IMR-90 (cell line): ENCODE data around the gene TEX50. TPM values are rescaled to one million over a fixed set of nuclear protein-coding genes. Genes with fewer than 3 reads are reported as not detected.

Experiments used
- ATAC-seq: fragments of 200-7000 bp; cut with Tn5 transposase; 2 replicates; pipeline ENCODE4 v1.9.1; 2020; ENCODE audit warnings: low read depth, mild to moderate bottlenecking, moderate library complexity
- BruUV-seq: library from RNA; stranded (reverse); fragments of 400-500 nt; replicated peaks from 2 replicates; lab custom pipeline; 2021; lab: Mats Ljungman, UMichigan
- CTCF ChIA-PET: fragments of 300-600 bp; formaldehyde crosslinking; extraction: SDS; loops from one replicate; lab custom pipeline; 2021; ENCODE audit warnings: antibody characterized with exemption; lab: Yijun Ruan, JAX
- POLR2A ChIA-PET: fragments of 300-600 bp; sonication (Branson Sonifier 250); formaldehyde crosslinking; loops from one replicate; lab custom pipeline; 2022; ENCODE audit warnings: antibody characterized with exemption; ENCODE audit not compliant: unreplicated experiment; lab: Charles Lee
- DNase-seq: peaks from one replicate; pipeline ENCODE4 v3.0.0; 2013
- H2AFZ ChIP-seq: replicated peaks from 2 replicates; pipeline ENCODE3; 2013; ENCODE audit warnings: low read length, mild to moderate bottlenecking; ENCODE audit not compliant: poor library complexity
- H2AK5ac ChIP-seq: 2 replicates; pipeline ENCODE4 v1.6.1; 2013; ENCODE audit warnings: low read depth, low read length, inconsistent platforms
- H2AK9ac ChIP-seq: replicated peaks from 2 replicates; pipeline ENCODE3; 2013; ENCODE audit warnings: mild to moderate bottlenecking, low read depth, low read length, moderate library complexity; ENCODE audit not compliant: poor library complexity
- H2BK120ac ChIP-seq: 2 replicates; pipeline ENCODE4 v1.6.1; 2013; ENCODE audit warnings: low read depth, low read length, inconsistent platforms
- H2BK15ac ChIP-seq: 3 replicates; pipeline ENCODE4 v1.6.1; 2013; ENCODE audit warnings: low read depth, low read length, inconsistent platforms
- H2BK20ac ChIP-seq: 2 replicates; pipeline ENCODE4 v1.6.1; 2013; ENCODE audit warnings: low read depth, mild to moderate bottlenecking, inconsistent platforms, low read length, moderate library complexity
- H2BK5ac ChIP-seq: 2 replicates; pipeline ENCODE4 v1.6.1; 2013; ENCODE audit warnings: mild to moderate bottlenecking, low read depth, low read length, inconsistent platforms; ENCODE audit not compliant: poor library complexity, severe bottlenecking
- H3K14ac ChIP-seq: replicated peaks from 2 replicates; pipeline ENCODE4 v1.6.1; 2013; ENCODE audit warnings: low read depth, low read length, inconsistent platforms
- H3K18ac ChIP-seq: 2 replicates; pipeline ENCODE4 v1.6.1; 2013; ENCODE audit warnings: low read depth, low read length, control low read depth
- H3K23ac ChIP-seq: 2 replicates; pipeline ENCODE4 v1.6.1; 2013; ENCODE audit warnings: low read depth, low read length, inconsistent platforms
- H3K27ac ChIP-seq: 2 replicates; pipeline ENCODE4 v1.5.1; 2013; ENCODE audit warnings: mild to moderate bottlenecking, control low read depth, low read length; ENCODE audit not compliant: insufficient read depth
- H3K27me3 ChIP-seq: 2 replicates; pipeline ENCODE4 v1.6.1; 2013; ENCODE audit warnings: low read length; ENCODE audit not compliant: control insufficient read depth, insufficient read depth
- H3K36me3 ChIP-seq: 2 replicates; pipeline ENCODE4 v1.6.1; 2013; ENCODE audit warnings: low read length, mixed read lengths; ENCODE audit not compliant: control insufficient read depth, insufficient read depth
- H3K4ac ChIP-seq: 2 replicates; pipeline ENCODE4 v1.6.1; 2013; ENCODE audit warnings: low read depth, low read length, inconsistent platforms
- H3K4me1 ChIP-seq: 2 replicates; pipeline ENCODE4 v1.6.1; 2013; ENCODE audit warnings: low read length, mixed read lengths; ENCODE audit not compliant: control insufficient read depth, insufficient read depth
- H3K4me2 ChIP-seq: 2 replicates; pipeline ENCODE4 v1.6.1; 2013; ENCODE audit warnings: low read depth, mild to moderate bottlenecking, control low read depth, low read length, moderate library complexity
- H3K4me3 ChIP-seq: 2 replicates; pipeline ENCODE4 v1.5.1; 2013; ENCODE audit warnings: low read depth, mild to moderate bottlenecking, control low read depth, low read length, moderate library complexity; ENCODE audit not compliant: insufficient read depth
- H3K56ac ChIP-seq: 2 replicates; pipeline ENCODE4 v1.6.1; 2013; ENCODE audit warnings: low read length, inconsistent platforms; ENCODE audit not compliant: insufficient read depth; ENCODE audit errors: extremely low read depth
- H3K79me1 ChIP-seq, 2 experiments: 2 replicates each; pipeline ENCODE4 v1.6.1; 2013; ENCODE audit warnings: low read length in 2 of 2, inconsistent platforms in 1 of 2, low read depth in 1 of 2
- H3K9ac ChIP-seq: 2 replicates; pipeline ENCODE4 v1.6.1; 2013; ENCODE audit warnings: low read depth, low read length, control low read depth
- H3K9me1 ChIP-seq: 2 replicates; pipeline ENCODE4 v1.6.1; 2013; ENCODE audit warnings: low read length, inconsistent platforms; ENCODE audit not compliant: insufficient read depth
- H3K9me3 ChIP-seq: 2 replicates; pipeline ENCODE4 v1.6.1; 2013; ENCODE audit warnings: low read length; ENCODE audit not compliant: control insufficient read depth, insufficient read depth
- H4K20me1 ChIP-seq: 2 replicates; pipeline ENCODE4 v1.6.1; 2013; ENCODE audit warnings: low read length, inconsistent platforms; ENCODE audit not compliant: insufficient read depth
- H4K5ac ChIP-seq: 2 replicates; pipeline ENCODE4 v1.6.1; 2013; ENCODE audit warnings: mild to moderate bottlenecking, low read depth, low read length, control low read depth
- H4K8ac ChIP-seq, 2 experiments: 2 replicates each; pipeline ENCODE4 v1.6.1; 2013; ENCODE audit warnings: low read depth in 2 of 2, low read length in 2 of 2, control low read depth in 1 of 2, inconsistent platforms in 1 of 2
- H4K91ac ChIP-seq: 2 replicates; pipeline ENCODE4 v1.6.1; 2013; ENCODE audit warnings: low read depth, low read length, inconsistent platforms; ENCODE audit not compliant: insufficient read depth
- BHLHE40 ChIP-seq: fragments of 150-350 bp; IDR thresholded peaks from 2 replicates; pipeline ENCODE4 v1.6.1; 2016; ENCODE audit warnings: mild to moderate bottlenecking, low read depth, low read length
- CEBPB ChIP-seq: IDR thresholded peaks from 2 replicates; pipeline ENCODE4 v1.6.1; 2012; ENCODE audit warnings: low read depth, low read length, improper control_type of control experiment
- CHD1 ChIP-seq: IDR thresholded peaks from 2 replicates; pipeline ENCODE4 v1.6.1; 2012; ENCODE audit warnings: low read depth, low read length, improper control_type of control experiment
- FOS ChIP-seq: fragments of 150-350 bp; IDR thresholded peaks from 2 replicates; pipeline ENCODE4 v1.6.1; 2016; ENCODE audit warnings: low read depth, low read length
- MAFK ChIP-seq: IDR thresholded peaks from 2 replicates; pipeline ENCODE4 v1.6.1; 2012; ENCODE audit warnings: low read depth, low read length, improper control_type of control experiment
- MAZ ChIP-seq: IDR thresholded peaks from 2 replicates; pipeline ENCODE4 v1.6.1; 2012; ENCODE audit warnings: low read depth, mild to moderate bottlenecking, low read length, improper control_type of control experiment, moderate library complexity, borderline replicate concordance
- MXI1 ChIP-seq: IDR thresholded peaks from 2 replicates; pipeline ENCODE4 v1.6.1; 2012; ENCODE audit warnings: low read depth, mild to moderate bottlenecking, low read length, moderate library complexity, borderline replicate concordance
- NFE2L2 ChIP-seq: fragments of 150-350 bp; IDR thresholded peaks from 2 replicates; pipeline ENCODE4 v1.6.1; 2016; ENCODE audit warnings: low read depth, mild to moderate bottlenecking, low read length
- POLR2A ChIP-seq: IDR thresholded peaks from 2 replicates; pipeline ENCODE4 v1.6.1; 2012; ENCODE audit warnings: mild to moderate bottlenecking, low read depth, low read length
- RAD21 ChIP-seq: IDR thresholded peaks from 2 replicates; pipeline ENCODE4 v1.6.1; 2012; ENCODE audit warnings: low read length, improper control_type of control experiment
- RCOR1 ChIP-seq: IDR thresholded peaks from 2 replicates; pipeline ENCODE4 v1.6.1; 2012; ENCODE audit warnings: mild to moderate bottlenecking, low read length, improper control_type of control experiment; ENCODE audit not compliant: insufficient replicate concordance
- RFX5 ChIP-seq: IDR thresholded peaks from 2 replicates; pipeline ENCODE4 v1.8.0; 2012; ENCODE audit warnings: low read depth, mild to moderate bottlenecking, low read length, moderate library complexity
- SMC3 ChIP-seq: fragments of 150-350 bp; IDR thresholded peaks from 2 replicates; pipeline ENCODE4 v1.6.1; 2016; ENCODE audit warnings: low read depth, mild to moderate bottlenecking, antibody characterized with exemption, low read length, moderate library complexity
- WGBS, 2 experiments: methylation state at CpG; one replicate each; pipeline versions ENCODE4 v1.1.5 to v1.1.7; 2013; ENCODE audit warnings: missing lambda C conversion rate in 2 of 2; ENCODE audit not compliant: insufficient read length in 1 of 2; ENCODE audit errors: extremely low coverage in 2 of 2; 5-methylcytosine and 5-hydroxymethylcytosine counted together
- dilution Hi-C: fragments of 300-500 bp; cut with HindIII; formaldehyde crosslinking; loops from one replicate; pipeline ENCODE4 v1.14.3; 2018; ENCODE audit warnings: low sequenced_read_pairs; ENCODE audit not compliant: unreplicated experiment
- in situ Hi-C: fragments of 300-500 bp; cut with MboI; formaldehyde crosslinking; loops from 3 replicates; pipeline ENCODE4 v1.14.3; 2019; ENCODE audit warnings: low sequenced_read_pairs, inconsistent platforms, mixed read lengths
- intact Hi-C: fragments of 100-400 bp; cut with micrococcal nuclease; formaldehyde crosslinking; loops from 2 replicates; pipeline ENCODE4 v1.10.0; 2022
- polyA plus RNA-seq, 3 experiments: library from polyadenylated mRNA; depleted of rRNA; stranded (reverse); fragments of >200 nt; gene quantifications; 2 replicates each; pipeline ENCODE4 v1.2.3, GENCODE V29; 2012; ENCODE audit warnings: low replicate concordance in 1 of 3
- total RNA-seq: library from RNA; depleted of rRNA; stranded (reverse); fragments of >200 nt; gene quantifications from 2 replicates; pipeline ENCODE4 v1.2.3, GENCODE V29; 2012
- TF ChIP-seq, protein P1 (sequence below): fragments of 150-350 bp; IDR thresholded peaks from 2 replicates; pipeline ENCODE4 v1.6.1; 2017; ENCODE audit warnings: mild to moderate bottlenecking, antibody characterized with exemption, low read length, low read depth
- TF ChIP-seq, protein P2 (sequence below): fragments of 150-350 bp; IDR thresholded peaks from 2 replicates; pipeline ENCODE4 v1.6.1; 2016; ENCODE audit warnings: low read depth, mild to moderate bottlenecking, low read length, moderate library complexity, borderline replicate concordance
- TF ChIP-seq, protein P3 (sequence below): conservative IDR thresholded peaks from 2 replicates; pipeline ENCODE4 v1.5.1; 2012; ENCODE audit warnings: mild to moderate bottlenecking, low read depth, low read length, improper control_type of control experiment

Gene TEX50
- total and polyA plus RNA-seq, 2 of the 4 experiments (the other 2 are of a cell fraction) = not detected

DNA sequence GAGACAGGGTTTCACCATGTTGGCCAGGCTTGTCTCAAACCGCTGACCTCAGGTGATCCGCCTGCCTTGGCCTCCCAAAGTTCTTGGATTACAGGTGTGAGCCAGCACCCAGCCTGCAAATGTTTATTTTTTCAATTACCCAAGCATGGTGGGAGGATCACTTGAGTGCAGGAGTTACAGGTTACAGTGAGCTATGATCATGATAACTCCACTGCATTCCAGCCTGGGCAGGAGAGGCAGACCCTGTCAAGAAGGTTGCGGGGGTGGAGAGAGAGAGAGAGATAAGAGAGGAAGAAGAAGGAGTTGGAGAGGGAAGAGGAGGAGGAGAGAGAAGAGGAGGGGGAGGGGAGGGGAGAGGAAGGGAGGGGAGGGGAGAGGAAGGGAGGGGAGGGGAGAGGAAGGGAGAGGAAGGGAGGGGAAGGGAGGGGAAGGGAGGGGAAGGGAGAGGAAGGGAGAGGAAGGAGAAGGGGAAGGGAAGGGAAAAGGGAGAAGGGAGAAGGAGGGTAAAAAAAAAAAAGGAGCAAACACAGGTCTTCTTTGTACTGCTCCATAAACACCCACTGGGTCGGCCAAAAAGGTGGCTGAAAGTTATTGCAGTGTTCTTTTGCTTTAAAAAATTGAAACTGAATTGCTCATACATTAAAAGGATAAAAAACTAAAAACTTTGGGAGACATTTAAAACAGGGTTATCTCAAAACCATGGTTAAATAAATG, 26.5 kb upstream of the TEX50 start:
- Histone ChIP-seq H3K4me3 (no peak overlapping the region), H3K23ac (no peak overlapping the region), H3K56ac (no peak overlapping the region), H3K4me2 (no peak overlapping the region), H3K9me1 (no peaks in the 10 kb centered on the region), H3K9me3 (no peaks in the 10 kb centered on the region), H3K27ac (no peak overlapping the region), H3K4ac (no peak overlapping the region), H2AK5ac (no peak overlapping the region), H4K5ac (no peak overlapping the region), H2AFZ (no peak overlapping the region), H4K91ac (no peak overlapping the region), H2BK20ac (no peak overlapping the region), H2BK5ac (no peak overlapping the region), H3K18ac (no peak overlapping the region), H3K36me3 (no peaks in the 10 kb centered on the region), H3K9ac (no peak overlapping the region), H4K8ac (no peak overlapping the region), H2AK9ac (no peak overlapping the region), H3K14ac (no peak overlapping the region), H3K4me1 (no peaks in the 10 kb centered on the region), H3K27me3 (peaks cover 3% of the 10 kb centered on the region), H2BK15ac (no peak overlapping the region), H3K79me1 (no peaks in the 10 kb centered on the region), H2BK120ac (no peak overlapping the region), H4K20me1 (no peaks in the 10 kb centered on the region)
- in situ Hi-C loops = no loop called here
- TF ChIP-seq, protein P1, sequence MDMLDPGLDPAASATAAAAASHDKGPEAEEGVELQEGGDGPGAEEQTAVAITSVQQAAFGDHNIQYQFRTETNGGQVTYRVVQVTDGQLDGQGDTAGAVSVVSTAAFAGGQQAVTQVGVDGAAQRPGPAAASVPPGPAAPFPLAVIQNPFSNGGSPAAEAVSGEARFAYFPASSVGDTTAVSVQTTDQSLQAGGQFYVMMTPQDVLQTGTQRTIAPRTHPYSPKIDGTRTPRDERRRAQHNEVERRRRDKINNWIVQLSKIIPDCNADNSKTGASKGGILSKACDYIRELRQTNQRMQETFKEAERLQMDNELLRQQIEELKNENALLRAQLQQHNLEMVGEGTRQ = no peak
- TF ChIP-seq RFX5 (no peak), NFE2L2 (no peak), MAFK (no peak), CEBPB (no peak), RAD21 (no peak), MXI1 (no peak), CHD1 (no peak), POLR2A (no peak), MAZ (no peak), SMC3 (no peak), RCOR1 (no peak), BHLHE40 (no peak), FOS (no peak)
- TF ChIP-seq, protein P2, sequence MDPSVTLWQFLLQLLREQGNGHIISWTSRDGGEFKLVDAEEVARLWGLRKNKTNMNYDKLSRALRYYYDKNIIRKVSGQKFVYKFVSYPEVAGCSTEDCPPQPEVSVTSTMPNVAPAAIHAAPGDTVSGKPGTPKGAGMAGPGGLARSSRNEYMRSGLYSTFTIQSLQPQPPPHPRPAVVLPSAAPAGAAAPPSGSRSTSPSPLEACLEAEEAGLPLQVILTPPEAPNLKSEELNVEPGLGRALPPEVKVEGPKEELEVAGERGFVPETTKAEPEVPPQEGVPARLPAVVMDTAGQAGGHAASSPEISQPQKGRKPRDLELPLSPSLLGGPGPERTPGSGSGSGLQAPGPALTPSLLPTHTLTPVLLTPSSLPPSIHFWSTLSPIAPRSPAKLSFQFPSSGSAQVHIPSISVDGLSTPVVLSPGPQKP = no peak
- TF ChIP-seq, protein P3, sequence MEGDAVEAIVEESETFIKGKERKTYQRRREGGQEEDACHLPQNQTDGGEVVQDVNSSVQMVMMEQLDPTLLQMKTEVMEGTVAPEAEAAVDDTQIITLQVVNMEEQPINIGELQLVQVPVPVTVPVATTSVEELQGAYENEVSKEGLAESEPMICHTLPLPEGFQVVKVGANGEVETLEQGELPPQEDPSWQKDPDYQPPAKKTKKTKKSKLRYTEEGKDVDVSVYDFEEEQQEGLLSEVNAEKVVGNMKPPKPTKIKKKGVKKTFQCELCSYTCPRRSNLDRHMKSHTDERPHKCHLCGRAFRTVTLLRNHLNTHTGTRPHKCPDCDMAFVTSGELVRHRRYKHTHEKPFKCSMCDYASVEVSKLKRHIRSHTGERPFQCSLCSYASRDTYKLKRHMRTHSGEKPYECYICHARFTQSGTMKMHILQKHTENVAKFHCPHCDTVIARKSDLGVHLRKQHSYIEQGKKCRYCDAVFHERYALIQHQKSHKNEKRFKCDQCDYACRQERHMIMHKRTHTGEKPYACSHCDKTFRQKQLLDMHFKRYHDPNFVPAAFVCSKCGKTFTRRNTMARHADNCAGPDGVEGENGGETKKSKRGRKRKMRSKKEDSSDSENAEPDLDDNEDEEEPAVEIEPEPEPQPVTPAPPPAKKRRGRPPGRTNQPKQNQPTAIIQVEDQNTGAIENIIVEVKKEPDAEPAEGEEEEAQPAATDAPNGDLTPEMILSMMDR = no peak
- ATAC-seq (no peak), DNase-seq (no peak)
- dilution Hi-C loops = no loop called here
- WGBS, 2 experiments = no CpG with 5 or more reads among the region's 4 CpGs
- ChIA-PET POLR2A (no interaction called here), CTCF (no interaction called here)
- BruUV-seq = no TSS peak
- intact Hi-C loops = no loop called here
